Hematopoietic multipotent progenitor cell treated with erythropoietin and hydrocortisone succinate and interleukin-3 and kit ligand, for 8 days (in vitro differentiated cells): Measurements from ENCODE around the gene C1QL2.

Experiments used
- DNase-seq: peaks from one replicate; pipeline ENCODE4 v3.0.0-alpha.2; 2015

The C1QL2 gene

DNA sequence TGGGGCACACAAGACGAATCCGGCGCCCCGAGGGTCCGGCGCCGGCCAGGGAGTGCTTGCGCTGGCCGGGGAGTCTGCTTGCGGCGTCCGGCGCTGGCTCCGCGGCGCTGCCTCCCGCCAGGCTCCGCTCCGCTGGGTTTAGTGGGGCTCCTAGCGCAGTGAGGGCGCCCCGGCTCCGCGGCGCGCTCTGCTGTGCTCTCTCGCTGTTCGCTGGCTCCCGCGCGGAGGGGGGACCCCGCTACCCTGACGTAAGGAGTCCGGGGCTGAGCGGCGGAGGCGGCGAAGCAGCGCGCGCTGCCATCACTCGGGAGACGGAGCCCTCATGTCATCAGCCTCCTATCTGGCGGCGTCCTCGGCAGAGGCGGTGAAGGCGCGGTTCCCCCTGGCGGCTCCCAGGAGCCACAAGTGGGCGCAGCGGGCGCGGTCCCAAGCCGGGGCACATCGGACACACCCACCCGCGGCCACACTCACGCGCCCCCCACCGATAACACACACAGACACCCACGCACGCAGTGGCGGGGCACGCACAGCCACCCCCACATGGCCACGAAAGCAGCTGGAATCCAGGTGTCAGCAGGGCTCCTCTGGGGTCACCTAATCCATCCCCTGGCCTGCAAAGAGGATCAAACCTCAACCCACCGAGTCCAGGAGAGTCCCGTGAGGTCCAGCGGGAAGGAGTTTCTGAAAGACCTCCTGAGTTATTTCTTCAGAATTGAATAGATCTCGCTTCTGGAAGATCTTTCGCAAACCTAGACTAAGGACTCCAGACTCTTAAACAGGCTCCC, at the start of gene C1QL2:
C1QL2 (minus strand) TSS at position 189 of the 785 bp plus-strand sequence. CDS start 482 bp downstream, outside the sequence.
- peak; percentile 16 for DNase-seq

DNA sequence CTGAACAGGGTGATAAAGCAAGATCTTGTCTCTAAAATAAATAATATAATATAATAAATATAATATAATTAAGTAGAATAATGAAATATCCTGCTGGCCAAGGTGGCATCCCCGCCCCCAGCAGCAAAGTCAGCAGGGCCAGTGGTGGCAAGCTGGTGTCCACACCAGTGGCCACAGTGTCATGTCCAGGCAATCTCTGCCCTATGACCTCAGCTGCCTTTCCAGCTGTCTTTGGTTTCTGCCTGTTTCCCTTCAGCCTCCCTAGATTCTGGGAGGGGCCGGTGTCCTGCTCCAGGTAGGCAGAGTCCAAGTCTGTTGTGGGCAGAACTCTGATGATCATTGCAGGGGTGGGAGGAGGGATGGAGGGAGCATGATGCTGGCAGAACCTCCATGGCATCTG, 48.9 kb upstream of the C1QL2 start:
- DNase-seq, result no peak

DNA sequence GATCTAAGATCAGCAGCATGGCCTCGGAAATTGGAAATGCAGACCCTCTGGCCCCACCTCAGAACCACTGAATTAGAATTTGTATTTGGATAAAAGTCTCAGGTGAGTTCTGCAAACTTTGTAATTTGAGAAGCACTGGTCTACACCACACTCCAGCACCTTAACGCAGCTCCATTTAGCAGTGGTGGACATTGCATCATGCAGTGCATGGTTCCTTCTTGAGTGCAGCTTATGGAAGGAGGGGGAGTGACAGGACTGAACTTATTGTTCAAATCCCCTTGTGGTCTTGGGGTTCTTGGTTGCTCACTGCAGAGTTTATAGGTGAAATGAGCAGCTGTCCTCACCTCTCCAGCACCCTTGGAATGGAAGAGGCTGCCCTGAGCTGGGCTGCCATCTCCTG, 47.6 kb upstream of the C1QL2 start:
- DNase-seq, result no peak

DNA sequence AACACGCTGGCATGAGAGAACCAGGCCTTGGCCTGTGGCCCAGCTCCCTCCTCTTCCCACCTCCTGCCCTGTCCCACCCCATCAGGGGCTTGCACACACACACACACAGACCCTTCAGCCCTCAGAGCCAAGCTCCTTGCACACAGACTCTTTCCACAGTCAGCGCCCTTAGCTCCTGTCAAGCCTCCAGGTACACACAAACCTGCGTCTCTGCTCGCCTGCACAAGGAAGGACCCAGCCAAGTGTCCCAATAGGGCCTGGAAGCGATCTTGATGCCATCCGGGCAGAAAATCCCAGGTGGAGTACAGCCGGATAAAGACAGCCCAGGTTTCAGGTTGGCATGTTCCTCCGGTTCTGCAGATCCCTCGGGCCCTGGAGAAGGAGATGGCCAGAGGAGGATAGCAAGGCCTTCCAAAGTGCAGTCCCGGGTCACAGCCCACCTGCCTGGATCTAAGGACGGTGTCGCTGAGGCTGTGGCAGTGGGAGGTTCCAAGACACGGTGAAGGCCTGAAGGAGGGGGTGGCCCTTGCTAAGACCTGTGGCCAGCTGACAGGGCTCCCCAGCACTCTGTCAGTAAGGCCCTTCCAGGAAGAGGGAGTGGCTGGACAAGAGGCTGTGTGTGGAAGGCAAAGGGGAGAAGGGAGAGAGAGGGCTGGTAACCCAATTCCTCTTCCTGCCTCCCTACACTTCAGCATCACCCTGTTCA, 46.6 kb upstream of the C1QL2 start:
- DNase-seq, result no peak

DNA sequence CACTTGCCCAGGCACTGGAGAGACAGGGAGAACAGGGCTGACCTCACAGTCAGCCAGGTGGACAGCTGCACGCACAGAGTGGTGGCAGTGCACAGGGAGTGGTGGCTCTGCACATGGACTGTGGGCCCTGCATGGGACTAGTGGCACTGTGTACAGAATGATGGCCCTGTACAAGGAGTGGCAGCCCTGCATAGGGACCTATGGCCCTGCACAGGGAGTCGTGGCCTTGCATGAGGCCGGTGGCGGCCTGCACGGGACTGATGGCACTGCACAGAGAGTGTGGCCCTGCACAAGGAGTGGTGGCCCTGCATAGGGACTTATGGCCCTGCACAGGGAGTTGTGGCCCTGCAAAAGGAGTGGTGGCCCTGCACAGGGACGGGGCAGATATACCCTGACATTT, 46.0 kb upstream of the C1QL2 start:
- DNase-seq, result no peak

DNA sequence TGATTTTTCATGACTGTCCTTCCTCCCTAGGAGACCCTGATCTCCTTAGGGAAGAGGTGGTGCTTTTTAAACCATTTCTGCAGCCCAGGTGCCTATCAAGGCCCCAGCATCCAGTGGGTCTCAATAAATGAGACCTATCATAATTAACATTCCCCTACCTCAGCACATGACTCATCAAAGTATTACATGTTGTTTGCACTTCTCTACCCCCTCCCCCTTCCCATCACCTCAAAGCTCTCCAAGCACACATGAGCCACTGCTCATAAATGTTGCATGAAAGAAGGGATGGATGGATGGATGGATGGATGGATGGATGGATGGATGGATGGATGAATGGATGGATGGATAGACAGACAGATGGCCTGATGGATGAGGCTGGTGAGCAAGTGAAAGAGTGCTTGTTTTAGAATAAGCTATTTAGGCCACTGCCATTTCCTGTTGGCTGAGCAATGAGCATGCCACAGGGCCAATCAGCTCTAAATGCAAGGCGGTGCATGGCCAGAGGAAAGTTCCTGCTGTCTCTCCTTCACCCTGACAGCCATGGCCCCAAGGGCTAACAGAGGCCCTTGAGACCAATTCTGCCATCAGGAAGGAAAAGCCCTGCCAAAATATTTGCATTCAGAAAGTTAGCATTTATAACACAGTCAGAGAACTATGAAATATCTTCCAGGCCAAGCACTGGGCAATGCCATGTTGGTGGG, 44.2 kb upstream of the C1QL2 start:
- no peak for DNase-seq

DNA sequence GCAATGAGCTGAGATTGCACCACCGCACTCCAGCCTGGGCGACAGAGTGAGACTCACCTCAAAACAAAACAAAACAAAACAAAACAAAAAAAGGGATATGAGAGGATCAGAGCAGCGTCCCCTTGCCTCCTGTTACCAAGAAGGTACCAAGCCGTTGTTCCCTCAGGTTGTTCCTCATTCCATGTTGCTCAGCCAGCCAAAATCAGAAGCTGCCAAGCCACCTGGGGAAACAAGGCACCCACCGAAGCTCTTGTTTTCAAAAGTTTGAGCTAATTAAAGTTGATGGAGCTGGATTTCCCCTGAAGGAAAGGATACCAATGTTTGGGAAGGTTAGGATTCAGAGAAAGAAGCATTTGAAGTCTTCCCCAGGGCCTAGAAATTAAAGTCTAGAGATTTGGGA, 43.3 kb upstream of the C1QL2 start:
- DNase-seq, result no peak

DNA sequence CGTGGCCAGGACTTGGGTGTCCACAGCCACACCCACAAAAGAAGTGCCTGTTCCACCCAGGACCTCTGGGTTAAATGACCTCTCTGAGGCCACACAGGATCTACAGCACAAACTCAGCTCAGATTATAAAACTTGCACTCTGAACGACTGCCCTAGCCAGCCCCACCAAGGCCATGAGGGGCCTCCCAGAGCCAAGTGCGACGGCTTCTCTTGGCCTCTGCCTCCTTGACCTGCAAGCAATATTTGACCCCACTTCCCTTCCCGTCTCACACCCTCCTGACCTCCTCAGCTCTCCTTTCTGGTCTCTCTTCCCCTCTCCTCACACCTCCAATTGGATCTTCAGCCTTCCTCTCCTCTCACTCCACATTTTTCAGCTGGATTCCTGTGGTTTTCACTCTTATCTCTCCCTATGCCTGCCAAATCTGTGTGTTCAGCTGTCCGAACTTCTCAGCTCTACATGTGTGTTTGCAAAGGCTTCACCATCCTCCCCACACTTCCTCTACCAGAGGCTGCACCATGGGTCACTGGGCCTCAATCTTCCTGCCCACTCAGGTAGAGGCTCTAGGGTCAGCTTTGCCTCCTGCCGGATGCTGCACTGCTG, 39.8 kb upstream of the C1QL2 start:
- DNase-seq, result no peak

DNA sequence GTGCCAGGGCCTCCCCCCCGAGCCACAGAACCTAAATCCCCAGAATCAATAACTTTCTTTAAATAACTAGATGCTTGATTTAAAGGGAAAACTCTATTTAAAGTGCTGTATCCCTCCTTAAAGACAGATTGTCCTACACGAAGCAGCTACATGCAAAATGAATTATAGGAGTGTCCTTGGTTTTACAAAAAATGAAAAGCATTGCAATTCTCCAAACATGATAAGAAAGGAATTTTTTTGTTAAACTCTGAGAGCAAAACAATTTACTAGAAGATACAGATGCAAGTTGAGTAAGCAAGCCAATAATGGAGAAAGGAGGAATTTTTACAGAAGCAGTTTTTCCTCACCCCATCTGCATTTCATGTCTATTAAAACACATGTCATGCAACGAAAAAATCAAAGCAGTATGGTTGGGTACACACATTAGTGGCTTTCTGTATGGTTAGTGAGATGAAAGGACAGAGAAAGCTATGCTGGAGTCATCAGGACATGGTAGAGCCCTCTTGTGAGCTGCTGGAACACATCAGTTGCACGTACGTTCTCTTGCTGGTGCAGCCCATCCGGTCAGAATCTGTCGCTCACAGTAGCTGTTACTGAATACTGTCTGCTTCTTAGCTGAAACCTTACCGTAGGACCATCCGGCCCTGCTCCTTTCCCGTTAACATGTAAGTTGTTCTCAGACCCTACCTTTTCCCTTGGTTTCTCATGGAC, 39.1 kb upstream of the C1QL2 start:
- no peak for DNase-seq

DNA sequence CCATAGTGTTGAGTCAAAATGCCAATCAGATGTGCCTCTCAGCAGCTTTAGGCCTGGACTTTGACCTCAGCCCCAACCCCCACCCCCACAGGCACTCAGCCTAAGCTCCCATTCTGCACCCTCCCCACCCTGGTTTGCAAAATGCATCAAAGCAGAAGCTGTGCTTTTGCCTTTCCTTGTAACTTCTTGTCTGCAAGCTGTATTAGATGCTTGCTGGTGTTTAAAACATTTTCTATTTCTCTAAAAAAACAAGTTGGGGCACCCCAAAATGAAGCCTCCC, 38.5 kb upstream of the C1QL2 start:
- DNase-seq, result no peak

DNA sequence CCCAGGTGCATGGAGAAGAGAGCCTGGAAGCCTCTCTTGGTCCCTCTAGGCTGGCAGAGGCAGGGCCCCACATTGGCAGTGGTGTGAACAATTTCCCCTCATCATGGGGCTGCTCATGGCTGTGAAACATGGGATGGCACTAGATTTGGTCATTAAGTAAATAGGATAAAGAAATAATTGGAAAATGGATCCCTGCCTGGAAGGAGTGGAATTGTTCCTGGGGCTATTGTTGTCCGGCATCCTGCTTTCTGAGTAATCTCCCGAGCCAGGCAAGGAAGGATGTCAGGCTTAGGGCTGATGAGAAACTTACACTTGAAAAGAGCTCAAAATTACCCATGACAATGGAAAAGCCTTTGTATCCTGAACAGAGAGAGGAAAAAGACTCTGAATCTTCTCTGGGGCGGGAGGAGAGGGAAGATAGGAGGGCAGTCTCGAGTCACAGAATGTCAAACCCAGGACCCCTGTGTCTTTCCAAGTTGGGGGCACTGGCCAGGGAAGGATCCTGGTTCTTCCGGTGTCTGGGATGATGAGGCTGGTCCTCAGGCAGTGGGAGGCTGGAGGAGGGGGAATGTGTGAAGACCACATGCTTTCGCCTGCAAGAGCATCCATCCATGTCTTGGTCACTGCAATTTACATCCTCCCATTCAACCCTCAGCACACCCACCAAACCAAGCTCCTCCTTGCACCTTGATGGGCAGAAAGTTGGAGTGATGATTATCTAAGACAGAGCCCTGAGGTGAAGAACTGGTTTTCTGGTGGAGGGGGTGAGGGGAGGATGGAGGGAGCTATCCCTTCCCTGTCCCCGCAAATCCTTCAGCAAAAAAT, 38.0 kb upstream of the C1QL2 start:
- no peak for DNase-seq

DNA sequence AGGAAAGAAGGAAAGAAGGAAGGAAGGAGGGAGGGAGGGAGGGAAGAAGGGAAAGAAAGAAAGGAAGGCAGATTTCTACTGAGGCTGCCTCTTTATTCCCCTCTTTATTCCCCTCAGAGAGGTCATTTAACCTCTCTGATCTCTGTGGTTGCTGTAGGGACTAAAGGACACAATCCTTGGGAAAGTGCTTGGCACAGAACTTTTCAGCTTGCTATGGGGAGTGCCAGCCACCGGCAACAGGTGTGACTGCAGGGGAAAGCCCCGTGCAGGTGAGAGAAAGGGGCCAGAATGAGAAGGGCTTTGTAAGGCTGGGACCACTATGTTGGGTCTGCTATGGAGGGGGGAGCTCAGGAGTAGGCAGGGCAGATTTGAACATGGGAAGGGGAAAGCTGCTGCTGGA, 37.3 kb upstream of the C1QL2 start:
- no peak for DNase-seq

DNA sequence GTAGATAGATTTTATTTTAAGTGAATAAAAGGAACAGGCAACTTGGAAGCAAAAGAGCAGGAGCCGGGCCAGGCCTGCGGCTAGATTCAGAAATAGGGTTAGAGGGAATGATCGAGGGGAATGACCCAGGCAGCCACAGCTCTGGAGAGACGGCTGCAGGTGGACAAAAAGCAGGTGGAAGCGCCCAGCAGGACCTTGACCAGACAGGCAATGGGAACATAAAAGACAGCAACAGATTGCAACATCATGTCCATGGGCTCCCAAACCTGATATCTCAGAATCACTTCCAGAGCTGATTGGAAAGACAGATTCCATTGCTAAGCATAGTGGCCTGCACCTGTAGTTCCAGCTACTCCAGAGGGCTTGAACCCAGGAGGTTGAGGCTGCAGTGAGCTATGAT, 36.5 kb upstream of the C1QL2 start:
- no peak for DNase-seq

DNA sequence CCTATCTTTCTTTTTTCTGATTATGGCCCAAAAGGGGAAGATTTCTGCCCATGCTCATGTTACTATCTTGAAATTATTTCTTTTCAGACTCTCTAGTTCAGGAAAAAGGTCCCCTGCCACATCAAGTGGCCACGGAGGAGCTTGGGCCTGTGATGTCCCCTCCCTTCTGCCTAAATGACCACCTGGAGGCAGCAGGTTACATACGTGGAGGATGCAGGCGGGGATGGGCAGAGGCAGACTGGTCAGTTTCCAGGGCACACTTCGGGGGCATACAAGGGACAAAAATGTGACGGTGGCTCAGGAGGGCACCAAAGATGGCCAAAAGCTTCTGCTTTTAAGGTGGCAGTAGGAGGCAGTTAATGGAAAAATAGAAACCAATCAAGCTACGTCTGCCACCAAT, 34.3 kb upstream of the C1QL2 start:
- DNase-seq, result no peak

DNA sequence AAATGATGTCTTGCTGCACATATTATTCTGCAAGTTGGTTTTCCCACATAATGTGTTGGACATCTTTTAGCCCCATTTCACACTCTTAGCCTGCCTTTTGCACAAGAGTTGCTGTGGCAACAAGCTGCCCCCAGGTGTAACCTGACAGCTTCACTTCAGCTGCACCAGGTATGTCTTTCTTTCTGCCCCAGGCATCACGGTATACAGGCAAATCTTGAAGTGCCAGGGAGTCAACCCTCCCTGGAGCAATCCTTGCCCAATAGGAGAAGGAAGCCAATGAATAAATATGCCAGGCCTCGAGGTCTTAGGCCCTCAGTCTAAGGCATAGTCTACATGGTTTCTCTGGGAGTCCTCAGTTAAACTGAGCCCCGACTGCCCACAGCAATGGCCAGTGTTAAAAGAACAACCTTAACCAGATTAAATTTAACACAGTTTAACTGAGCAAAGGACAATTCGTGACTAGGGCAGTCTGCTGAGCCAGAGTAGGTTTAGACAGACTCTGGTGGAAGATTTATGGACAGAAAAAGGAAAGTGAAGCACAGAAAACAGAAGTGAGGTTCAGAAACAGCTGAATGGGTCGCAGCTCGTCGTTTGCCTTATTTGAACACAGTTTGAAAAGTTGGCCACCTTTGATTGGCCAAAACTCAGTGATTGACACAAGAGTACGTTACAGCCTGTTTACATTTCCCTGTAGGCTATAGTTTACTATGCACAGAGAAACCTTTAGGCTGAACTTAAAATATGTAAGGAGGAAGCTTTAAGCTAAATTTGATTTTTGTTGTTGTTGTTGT, 32.0 kb upstream of the C1QL2 start:
- DNase-seq, result no peak

DNA sequence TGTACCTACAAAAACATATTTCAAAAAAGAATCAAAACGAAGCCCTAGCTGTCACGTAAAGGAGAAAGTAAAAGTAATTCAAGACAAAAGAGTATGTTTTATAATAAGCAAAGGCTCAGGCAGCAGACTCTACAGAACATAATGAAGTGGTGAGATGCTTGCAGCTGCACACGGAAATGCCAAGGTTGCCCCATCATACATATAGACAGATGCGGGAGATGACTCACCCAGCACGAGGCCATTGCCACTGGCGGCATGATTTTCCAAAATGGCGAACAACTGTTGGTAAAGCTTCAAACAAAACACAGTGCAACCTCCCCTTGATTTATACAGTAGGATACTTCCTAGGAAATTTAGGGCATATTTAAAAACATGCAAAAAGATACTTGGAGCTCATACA, 26.0 kb upstream of the C1QL2 start:
- DNase-seq, result no peak

DNA sequence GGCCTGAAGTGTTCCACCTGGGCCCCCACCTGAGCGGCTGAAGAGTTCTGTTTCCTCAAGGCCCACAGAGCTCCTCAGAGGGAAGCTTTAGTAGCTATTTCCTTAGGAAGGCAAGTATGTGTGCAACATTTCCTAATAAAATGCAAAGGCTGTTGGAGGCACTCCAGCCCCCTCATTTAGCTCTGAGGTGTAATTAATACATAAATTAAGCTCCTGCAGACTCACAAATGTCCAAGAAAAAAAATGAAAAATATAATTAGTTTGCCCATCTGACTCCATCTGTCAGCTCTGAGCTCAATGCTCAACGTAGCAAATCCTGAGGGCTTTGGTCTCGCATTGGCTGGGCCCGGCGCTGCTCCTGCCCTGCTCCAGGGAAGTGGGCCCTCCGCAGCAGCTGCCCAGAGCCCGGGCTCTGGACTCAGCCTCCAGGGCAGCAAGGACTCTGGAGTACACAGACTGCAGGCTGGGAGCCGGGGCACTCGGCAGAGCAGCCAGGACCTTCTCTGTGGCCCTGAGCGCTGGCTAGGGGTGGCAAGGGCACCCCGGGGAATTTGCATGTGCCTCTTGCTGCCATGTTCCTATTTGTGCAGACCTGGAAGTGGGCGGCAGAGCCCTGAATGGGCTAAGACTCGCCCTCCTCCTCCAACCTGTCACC, 23.4 kb upstream of the C1QL2 start:
- no peak for DNase-seq

DNA sequence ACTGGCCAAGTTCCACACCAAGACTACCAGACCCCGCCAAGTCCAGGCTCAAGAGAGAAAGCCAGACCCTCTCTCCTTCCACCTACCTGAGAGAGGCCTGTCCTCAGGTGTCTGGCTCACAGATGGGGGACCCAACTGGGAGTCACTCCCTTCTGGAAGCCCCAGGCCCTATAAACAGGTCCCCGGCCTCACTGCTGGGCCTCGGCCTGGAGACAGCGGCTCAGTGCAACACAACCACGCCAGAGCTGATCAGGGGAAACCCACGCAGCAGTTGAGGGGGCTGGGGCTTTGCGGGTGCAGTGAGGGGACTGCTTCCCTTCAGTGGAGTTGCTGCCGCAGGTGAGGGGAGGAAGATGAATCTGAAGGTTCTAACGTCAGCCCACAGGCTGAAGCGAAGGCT, 22.8 kb upstream of the C1QL2 start:
- DNase-seq, result no peak

DNA sequence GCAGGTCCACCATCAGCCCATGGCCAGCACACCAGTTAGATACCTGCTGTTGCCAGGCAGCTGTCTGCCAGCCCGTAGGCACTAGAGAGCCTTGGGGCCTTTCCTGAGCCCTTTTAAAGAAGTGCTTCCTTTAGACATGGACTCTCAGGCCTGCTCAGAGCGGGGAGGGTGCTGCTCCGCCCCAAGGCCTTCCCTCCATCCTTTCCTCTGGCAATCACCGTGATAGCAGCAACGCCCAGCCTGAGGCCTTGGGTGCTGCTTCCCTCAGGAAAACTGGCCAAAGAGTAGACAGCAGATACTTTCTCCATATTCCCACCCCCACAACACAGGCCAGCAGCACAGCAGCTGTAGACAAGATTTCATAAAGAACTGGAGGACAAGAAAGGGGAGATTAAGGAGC, 22.3 kb upstream of the C1QL2 start:
- DNase-seq, result no peak

DNA sequence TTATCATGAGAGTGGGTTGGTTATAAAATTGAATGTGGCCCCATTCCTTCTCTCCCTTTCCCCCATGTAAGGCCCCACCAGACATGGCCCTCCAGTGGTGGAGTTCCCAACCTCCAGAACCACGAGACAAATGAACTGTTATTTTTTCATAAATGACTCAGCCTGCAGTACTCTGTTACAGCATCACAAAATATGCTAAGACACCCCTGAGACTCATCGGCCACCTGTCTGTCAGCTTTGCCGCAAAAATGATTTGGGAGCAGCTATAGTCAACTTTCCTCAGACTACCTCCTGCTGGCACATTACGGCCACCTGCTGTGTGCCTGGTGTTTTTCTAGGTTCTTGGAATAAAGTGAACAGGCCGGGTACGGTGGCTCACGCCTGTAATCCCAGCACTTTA, 21.4 kb upstream of the C1QL2 start:
- DNase-seq, result no peak

DNA sequence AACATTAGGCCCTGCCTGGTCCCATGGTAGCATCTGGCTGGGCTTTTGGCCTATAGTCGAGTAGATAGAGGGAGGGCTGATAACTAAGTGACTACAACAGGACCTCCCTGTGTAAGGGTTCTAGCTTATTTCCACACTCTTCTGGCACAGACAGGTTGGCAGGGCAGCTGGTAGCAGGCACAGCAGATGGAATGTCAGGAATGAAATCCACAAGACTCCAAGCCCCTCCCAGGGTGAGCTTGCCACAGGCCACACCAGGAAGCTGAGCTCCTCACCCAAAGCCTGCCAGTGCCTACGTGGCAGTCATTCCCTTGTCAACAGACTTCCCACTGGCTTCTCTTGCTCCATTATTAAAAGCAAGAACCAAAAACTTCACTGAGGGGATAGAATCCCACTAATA, 20.7 kb upstream of the C1QL2 start:
- no peak for DNase-seq
